ENCODE results near the gene RTBDN.

Gene RTBDN

GRCh38 chr19:12783849-12784393 is 50.5 kb downstream of the RTBDN start:
- no peaks in the 10 kb centered on the region for H3K9me3 ChIP-seq (ENCODE audit: low read length)
- no peak overlapping the region for H3K4me3 ChIP-seq (ENCODE audit: low read length)
- H3K36me3 ChIP-seq (ENCODE audit: insufficient read depth, low read length): no peaks in the 10 kb centered on the region
- H2AFZ ChIP-seq (ENCODE audit: low read depth, low read length): no peak overlapping the region
- no peaks in the 10 kb centered on the region for H3K27me3 ChIP-seq (ENCODE audit: insufficient read depth, low read length)
- peaks cover 58% of the 10 kb centered on the region for H3K4me1 ChIP-seq (ENCODE audit: insufficient read depth, low read length)

- Histone ChIP-seq H3K9me3 (ENCODE audit: low read length) (no peaks in the 10 kb centered on the region), H3K36me3 (ENCODE audit: insufficient read depth, low read length) (no peaks in the 10 kb centered on the region), H3K27me3 (ENCODE audit: insufficient read depth, low read length) (no peaks in the 10 kb centered on the region), H3K4me3 (ENCODE audit: low read length) (no peak overlapping the region), H3K4me1 (ENCODE audit: insufficient read depth, low read length) (peaks cover 58% of the 10 kb centered on the region), H2AFZ (ENCODE audit: low read depth, low read length) (no peak overlapping the region)
Observed at GRCh38 chr19:12783291-12783848, 51.0 kb downstream of the RTBDN start.

- Histone ChIP-seq H3K9me3 (ENCODE audit: low read length) (no peaks in the 10 kb centered on the region), H2AFZ (ENCODE audit: low read depth, low read length) (peak overlapping the region; percentile 31), H3K4me1 (ENCODE audit: insufficient read depth, low read length) (peaks cover 61% of the 10 kb centered on the region), H3K27me3 (ENCODE audit: insufficient read depth, low read length) (no peaks in the 10 kb centered on the region), H3K36me3 (ENCODE audit: insufficient read depth, low read length) (no peaks in the 10 kb centered on the region), H3K4me3 (ENCODE audit: low read length) (peak overlapping the region; percentile 44)
Observed at GRCh38 chr19:12782424-12783290, 51.7 kb downstream of the RTBDN start.

- Histone ChIP-seq H3K4me1 (ENCODE audit: insufficient read depth, low read length) (peaks cover 65% of the 10 kb centered on the region), H3K27me3 (ENCODE audit: insufficient read depth, low read length) (no peaks in the 10 kb centered on the region), H3K4me3 (ENCODE audit: low read length) (no peak overlapping the region), H3K36me3 (ENCODE audit: insufficient read depth, low read length) (no peaks in the 10 kb centered on the region), H3K9me3 (ENCODE audit: low read length) (no peaks in the 10 kb centered on the region), H2AFZ (ENCODE audit: low read depth, low read length) (peak overlapping the region; percentile 31)
Observed at GRCh38 chr19:12782174-12782423, 52.3 kb downstream of the RTBDN start.

GRCh38 chr19:12779162-12779993 is 55.0 kb downstream of the RTBDN start:
- H3K4me1 ChIP-seq (ENCODE audit: insufficient read depth, low read length): peaks cover 51% of the 10 kb centered on the region
- H3K9me3 ChIP-seq (ENCODE audit: low read length): no peaks in the 10 kb centered on the region
- no peak overlapping the region for H3K4me3 ChIP-seq (ENCODE audit: low read length)
- no peak overlapping the region for H2AFZ ChIP-seq (ENCODE audit: low read depth, low read length)
- H3K36me3 ChIP-seq (ENCODE audit: insufficient read depth, low read length): no peaks in the 10 kb centered on the region
- no peaks in the 10 kb centered on the region for H3K27me3 ChIP-seq (ENCODE audit: insufficient read depth, low read length)

GRCh38 chr19:12778905-12779161 is 55.5 kb downstream of the RTBDN start:
- H3K4me3 ChIP-seq (ENCODE audit: low read length): peak overlapping the region; percentile 50
- no peak overlapping the region for H2AFZ ChIP-seq (ENCODE audit: low read depth, low read length)
- peaks cover 46% of the 10 kb centered on the region for H3K4me1 ChIP-seq (ENCODE audit: insufficient read depth, low read length)
- H3K27me3 ChIP-seq (ENCODE audit: insufficient read depth, low read length): no peaks in the 10 kb centered on the region
- no peaks in the 10 kb centered on the region for H3K36me3 ChIP-seq (ENCODE audit: insufficient read depth, low read length)
- H3K9me3 ChIP-seq (ENCODE audit: low read length): no peaks in the 10 kb centered on the region

- Histone ChIP-seq H3K27me3 (ENCODE audit: insufficient read depth, low read length) (no peaks in the 10 kb centered on the region), H3K9me3 (ENCODE audit: low read length) (no peaks in the 10 kb centered on the region), H3K4me3 (ENCODE audit: low read length) (peak overlapping the region; percentile 50), H2AFZ (ENCODE audit: low read depth, low read length) (peak overlapping the region; percentile 42), H3K36me3 (ENCODE audit: insufficient read depth, low read length) (no peaks in the 10 kb centered on the region), H3K4me1 (ENCODE audit: insufficient read depth, low read length) (peaks cover 40% of the 10 kb centered on the region)
Observed at GRCh38 chr19:12778017-12778904, 56.1 kb downstream of the RTBDN start.

- Histone ChIP-seq H2AFZ (ENCODE audit: low read depth, low read length) (peak overlapping the region; percentile 42), H3K4me3 (ENCODE audit: low read length) (peak overlapping the region; percentile 50), H3K27me3 (ENCODE audit: insufficient read depth, low read length) (no peaks in the 10 kb centered on the region), H3K4me1 (ENCODE audit: insufficient read depth, low read length) (peaks cover 33% of the 10 kb centered on the region), H3K36me3 (ENCODE audit: insufficient read depth, low read length) (no peaks in the 10 kb centered on the region), H3K9me3 (ENCODE audit: low read length) (no peaks in the 10 kb centered on the region)
Observed at GRCh38 chr19:12777217-12778016, 57.0 kb downstream of the RTBDN start.

Measured in neuron (in vitro differentiated cells).